SK-N-SH treated with all-trans-retinoic acid at 6 μM for 48 hours (cell line): ENCODE measurements around the gene ST6GAL1.
"Not testable (repeated sequence)": the region's sequence is repeated elsewhere in the genome, so short reads cannot be mapped to it uniquely, and the experiment has no call there.

Experiments used
- ATAC-seq: fragments of 200-7000 bp; cut with Tn5 transposase; 3 replicates; pipeline ENCODE4 v1.9.1; 2020; ENCODE audit warnings: mild to moderate bottlenecking, moderate library complexity
- ARNTL ChIP-seq: fragments of 450-650 bp; formaldehyde crosslinking; IDR thresholded peaks from 2 replicates; pipeline ENCODE4 v1.5.0; 2020; ENCODE audit warnings: low read depth, mild to moderate bottlenecking, moderate library complexity, borderline replicate concordance
- BACH2 ChIP-seq: fragments of 250-450 bp; sonication (Bioruptor Pico); IDR thresholded peaks from 2 replicates; pipeline ENCODE4 v1.9.0; 2021; ENCODE audit warnings: mild to moderate bottlenecking, borderline replicate concordance
- CSDC2 ChIP-seq: fragments of 250-450 bp; sonication (Bioruptor Pico); IDR thresholded peaks from 2 replicates; pipeline ENCODE4 v1.5.0; 2020; ENCODE audit warnings: mild to moderate bottlenecking, moderate library complexity
- CSRNP3 ChIP-seq: fragments of 250-450 bp; sonication (Bioruptor Pico); IDR thresholded peaks from 2 replicates; pipeline ENCODE4 v1.5.1; 2021; ENCODE audit warnings: mild to moderate bottlenecking, moderate library complexity
- GLIS3 ChIP-seq: fragments of 250-450 bp; sonication (Bioruptor Pico); IDR thresholded peaks from 2 replicates; pipeline ENCODE4 v1.5.0; 2020; ENCODE audit warnings: mild to moderate bottlenecking, moderate library complexity
- PATZ1 ChIP-seq: fragments of 250-450 bp; sonication (Bioruptor Pico); IDR thresholded peaks from 2 replicates; pipeline ENCODE4 v1.8.0; 2020; ENCODE audit warnings: mild to moderate bottlenecking, moderate library complexity, borderline replicate concordance
- RARB ChIP-seq: fragments of 250-450 bp; sonication (Bioruptor Pico); IDR thresholded peaks from 2 replicates; pipeline ENCODE4 v1.8.0; 2021; ENCODE audit warnings: mild to moderate bottlenecking, moderate library complexity
- TOX ChIP-seq: fragments of 250-450 bp; sonication (Bioruptor Pico); IDR thresholded peaks from 2 replicates; pipeline ENCODE4 v1.8.0; 2021; ENCODE audit warnings: mild to moderate bottlenecking, moderate library complexity, borderline replicate concordance
- TSHZ2 ChIP-seq: fragments of 250-450 bp; sonication (Bioruptor Pico); IDR thresholded peaks from 2 replicates; pipeline ENCODE4 v1.5.0; 2020; ENCODE audit warnings: mild to moderate bottlenecking, moderate library complexity
- ZC3H10 ChIP-seq: fragments of 250-450 bp; sonication (Bioruptor Pico); IDR thresholded peaks from 2 replicates; pipeline ENCODE4 v1.5.1; 2021; ENCODE audit warnings: mild to moderate bottlenecking, moderate library complexity
- ZFP3 ChIP-seq: fragments of 250-450 bp; sonication (Bioruptor Pico); IDR thresholded peaks from 2 replicates; pipeline ENCODE4 v1.5.0; 2020; ENCODE audit warnings: mild to moderate bottlenecking, moderate library complexity
- ZFP30 ChIP-seq: fragments of 450-650 bp; formaldehyde crosslinking; IDR thresholded peaks from 2 replicates; pipeline ENCODE4 v1.5.0; 2022; ENCODE audit warnings: mild to moderate bottlenecking, moderate library complexity
- ZNF70 ChIP-seq: fragments of 450-650 bp; formaldehyde crosslinking; IDR thresholded peaks from 2 replicates; pipeline ENCODE4 v1.5.0; 2020; ENCODE audit warnings: mild to moderate bottlenecking, moderate library complexity
- TF ChIP-seq, protein P1 (sequence below): fragments of 250-450 bp; sonication (Bioruptor Pico); IDR thresholded peaks from 2 replicates; pipeline ENCODE4 v1.8.0; 2021; ENCODE audit warnings: low read depth, mild to moderate bottlenecking, moderate library complexity, borderline replicate concordance
- TF ChIP-seq, protein P2 (sequence below): fragments of 250-450 bp; sonication (Bioruptor Pico); IDR thresholded peaks from 2 replicates; pipeline ENCODE4 v1.5.1; 2020; ENCODE audit warnings: low read depth, mild to moderate bottlenecking, moderate library complexity

The ST6GAL1 gene

GRCh38 chr3:187022403-187023029 is 92.2 kb downstream of the ST6GAL1 start (continued):
- TF ChIP-seq PATZ1 = no peak
- TF ChIP-seq ZFP3 (CRISPR knock-in tag) = no peak
- TF ChIP-seq CSRNP3 (CRISPR knock-in tag) = no peak
- TF ChIP-seq BACH2 (CRISPR knock-in tag) = no peak

- ATAC-seq = not testable (repeated sequence)
These were observed 93.0 kb downstream of the ST6GAL1 start for GRCh38 chr3:187023340-187023739.

DNA sequence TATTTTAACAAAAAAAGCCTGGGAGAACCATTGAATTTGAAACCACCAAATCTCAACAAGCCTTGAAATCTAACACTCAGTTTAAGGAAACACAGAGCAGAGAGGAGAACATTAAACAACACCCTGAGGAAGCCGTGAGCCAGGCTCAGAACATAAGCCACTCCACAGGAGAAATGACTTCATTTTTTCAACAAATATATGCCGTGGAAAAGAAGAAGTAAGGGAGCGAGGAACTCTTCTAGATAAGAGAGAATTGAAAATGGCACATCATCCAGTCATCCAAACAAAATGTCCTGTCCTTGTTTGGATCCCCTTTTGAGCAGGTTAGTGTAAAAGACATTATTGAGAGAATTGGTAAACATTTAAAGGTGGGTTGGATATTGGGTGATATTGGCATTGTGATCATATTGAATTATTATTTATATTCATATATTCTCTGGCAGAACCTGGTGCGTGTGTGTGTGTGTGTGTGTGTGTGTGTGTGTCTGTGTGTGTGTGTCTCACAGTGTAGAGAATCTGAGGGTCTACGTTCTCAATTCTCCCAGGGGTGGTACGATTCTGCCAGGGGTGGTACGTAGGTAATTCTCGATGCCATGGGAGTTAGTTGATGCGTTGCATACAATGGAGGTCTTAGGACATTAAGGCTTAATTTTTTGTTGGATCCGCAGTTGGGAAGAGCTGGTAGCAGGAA is 94.4 kb downstream of the ST6GAL1 start:
- no peak for TF ChIP-seq RARB (CRISPR knock-in tag)
- no peak for TF ChIP-seq CSRNP3 (CRISPR knock-in tag)
- TF ChIP-seq ARNTL (CRISPR knock-in tag) = no peak
- no peak for TF ChIP-seq TOX (CRISPR knock-in tag)
- TF ChIP-seq ZFP3 (CRISPR knock-in tag) = no peak
- no peak for TF ChIP-seq ZFP30
- no peak for TF ChIP-seq BACH2 (CRISPR knock-in tag)
- TF ChIP-seq CSDC2 = no peak
- TF ChIP-seq TSHZ2 (CRISPR knock-in tag) = no peak
- ATAC-seq = no peak

GRCh38 chr3:187025254-187025655 is 94.9 kb downstream of the ST6GAL1 start:
- ATAC-seq = no peak
- no peak for TF ChIP-seq ZC3H10 (CRISPR knock-in tag)
- no peak for TF ChIP-seq TOX (CRISPR knock-in tag)

- ATAC-seq = no peak; the same call in 2 of the 3 replicates
- TF ChIP-seq ZC3H10 (CRISPR knock-in tag) (no peak), ZNF70 (CRISPR knock-in tag) (no peak), ZFP3 (CRISPR knock-in tag) (no peak), GLIS3 (no peak), CSRNP3 (CRISPR knock-in tag) (no peak), TSHZ2 (CRISPR knock-in tag) (no peak), TOX (CRISPR knock-in tag) (no peak)
- TF ChIP-seq, protein P1, sequence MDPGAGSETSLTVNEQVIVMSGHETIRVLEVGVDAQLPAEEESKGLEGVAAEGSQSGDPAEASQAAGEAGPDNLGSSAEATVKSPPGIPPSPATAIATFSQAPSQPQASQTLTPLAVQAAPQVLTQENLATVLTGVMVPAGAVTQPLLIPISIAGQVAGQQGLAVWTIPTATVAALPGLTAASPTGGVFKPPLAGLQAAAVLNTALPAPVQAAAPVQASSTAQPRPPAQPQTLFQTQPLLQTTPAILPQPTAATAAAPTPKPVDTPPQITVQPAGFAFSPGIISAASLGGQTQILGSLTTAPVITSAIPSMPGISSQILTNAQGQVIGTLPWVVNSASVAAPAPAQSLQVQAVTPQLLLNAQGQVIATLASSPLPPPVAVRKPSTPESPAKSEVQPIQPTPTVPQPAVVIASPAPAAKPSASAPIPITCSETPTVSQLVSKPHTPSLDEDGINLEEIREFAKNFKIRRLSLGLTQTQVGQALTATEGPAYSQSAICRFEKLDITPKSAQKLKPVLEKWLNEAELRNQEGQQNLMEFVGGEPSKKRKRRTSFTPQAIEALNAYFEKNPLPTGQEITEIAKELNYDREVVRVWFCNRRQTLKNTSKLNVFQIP (CRISPR knock-in tag) = no peak
- TF ChIP-seq, protein P2, sequence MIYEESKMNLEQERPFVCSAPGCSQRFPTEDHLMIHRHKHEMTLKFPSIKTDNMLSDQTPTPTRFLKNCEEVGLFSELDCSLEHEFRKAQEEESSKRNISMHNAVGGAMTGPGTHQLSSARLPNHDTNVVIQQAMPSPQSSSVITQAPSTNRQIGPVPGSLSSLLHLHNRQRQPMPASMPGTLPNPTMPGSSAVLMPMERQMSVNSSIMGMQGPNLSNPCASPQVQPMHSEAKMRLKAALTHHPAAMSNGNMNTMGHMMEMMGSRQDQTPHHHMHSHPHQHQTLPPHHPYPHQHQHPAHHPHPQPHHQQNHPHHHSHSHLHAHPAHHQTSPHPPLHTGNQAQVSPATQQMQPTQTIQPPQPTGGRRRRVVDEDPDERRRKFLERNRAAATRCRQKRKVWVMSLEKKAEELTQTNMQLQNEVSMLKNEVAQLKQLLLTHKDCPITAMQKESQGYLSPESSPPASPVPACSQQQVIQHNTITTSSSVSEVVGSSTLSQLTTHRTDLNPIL (CRISPR knock-in tag) = no peak
These were observed 95.5 kb downstream of the ST6GAL1 start for GRCh38 chr3:187025656-187026316.
